ENCODE data around the gene CMSS1. TPM values are rescaled to one million over a fixed set of nuclear protein-coding genes. Genes with fewer than 3 reads are reported as not detected.
A peak's percentile ranks its signal among the peaks of the same experiment; 100 is the strongest.

CMSS1 gene
- total and polyA plus RNA-seq, 2 of the 13 experiments (the other 11 are each of a cell fraction or from before 2014, with no cell fraction given): 6.4 to 48.7 TPM

DNA sequence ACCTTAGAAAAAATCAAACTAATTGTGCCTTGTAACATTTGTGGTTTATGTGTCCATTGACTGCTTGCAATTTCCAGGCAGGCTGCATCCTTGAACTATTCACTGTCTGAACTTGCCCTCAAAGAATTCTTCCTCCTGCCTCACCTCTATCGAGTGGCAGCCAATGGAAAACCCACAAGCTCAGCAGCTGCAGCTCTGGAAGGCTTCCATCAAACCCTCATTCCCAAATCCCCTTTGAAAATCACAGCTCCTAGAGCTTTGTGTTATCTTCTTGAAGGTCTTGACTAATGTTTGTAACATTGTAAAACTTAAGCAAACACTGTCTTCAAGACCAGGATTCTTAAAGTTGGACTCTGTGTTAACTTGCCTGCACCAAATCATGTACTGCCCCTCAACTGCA is 215.5 kb downstream of the CMSS1 start:
- ChIA-PET CTCF (ENCODE audit: low intra/inter-chr PET ratio, low total read pairs) (no interaction called here), POLR2A (no interaction called here)
- no peak overlapping the region for H2AFZ ChIP-seq (ENCODE audit: low read length)
- no TSS peak for BruUV-seq (replicated peaks)
- 77% methylated on average over 1 of the region's 1 CpG for WGBS (ENCODE audit: low lambda C conversion rate)
- no peak for TF ChIP-seq STAT5B (CRISPR knock-in tag; IDR thresholded peaks at IDR 0.05)
- TF ChIP-seq TAF1 (CRISPR knock-in tag; IDR thresholded peaks at IDR 0.05): no peak
- no peak for TF ChIP-seq PHF21A (CRISPR knock-in tag; IDR thresholded peaks at IDR 0.05)
- peak; percentile 55 for TF ChIP-seq RARA (CRISPR knock-in tag; IDR thresholded peaks at IDR 0.05)
- DNase-seq (ENCODE audit: low spot score) (no peak), ATAC-seq (no peak), FAIRE-seq (no peak)
- intact Hi-C loops (cut with micrococcal nuclease; ENCODE audit: unreplicated experiment) (no loop called here), in situ Hi-C loops (cut with HindIII; ENCODE audit: extremely low pct_ligation_motif_present, low pct_unique_long_range_greater_than_20kb) (no loop called here)
- peaks cover 18% of the 10 kb centered on the region for H3K4me1 ChIP-seq (ENCODE audit: insufficient read depth, low read length)
- H3K4me2 ChIP-seq (ENCODE audit: low read depth, low read length): no peak overlapping the region
- no peaks in the 10 kb centered on the region for H3K27me3 ChIP-seq (ENCODE audit: control insufficient read depth in 1 of 2, insufficient read depth in 2 of 2, low read length in 2 of 2)
- H3K36me3 ChIP-seq (replicated peaks in 1 of 2; ENCODE audit: control insufficient read depth in 1 of 2, insufficient read depth in 2 of 2, low read length in 2 of 2): no peaks in the 10 kb centered on the region
- H3K9ac ChIP-seq (ENCODE audit: insufficient read depth, low read depth, low read length): no peak overlapping the region
- H3K27ac ChIP-seq (ENCODE audit: extremely low read length, insufficient read depth, low read length): no peak overlapping the region
- no peaks in the 10 kb centered on the region for H3K9me3 ChIP-seq (ENCODE audit: low read length)
- no peaks in the 10 kb centered on the region for H3K79me2 ChIP-seq (ENCODE audit: insufficient read depth, low read length)
- no peaks in the 10 kb centered on the region for H4K20me1 ChIP-seq (ENCODE audit: insufficient read depth, low read length)
- H3K4me3 ChIP-seq (replicated peaks in 1 of 3; ENCODE audit: insufficient read depth in 1 of 3, low read depth in 2 of 3, low read length in 3 of 3): no peak overlapping the region

DNA sequence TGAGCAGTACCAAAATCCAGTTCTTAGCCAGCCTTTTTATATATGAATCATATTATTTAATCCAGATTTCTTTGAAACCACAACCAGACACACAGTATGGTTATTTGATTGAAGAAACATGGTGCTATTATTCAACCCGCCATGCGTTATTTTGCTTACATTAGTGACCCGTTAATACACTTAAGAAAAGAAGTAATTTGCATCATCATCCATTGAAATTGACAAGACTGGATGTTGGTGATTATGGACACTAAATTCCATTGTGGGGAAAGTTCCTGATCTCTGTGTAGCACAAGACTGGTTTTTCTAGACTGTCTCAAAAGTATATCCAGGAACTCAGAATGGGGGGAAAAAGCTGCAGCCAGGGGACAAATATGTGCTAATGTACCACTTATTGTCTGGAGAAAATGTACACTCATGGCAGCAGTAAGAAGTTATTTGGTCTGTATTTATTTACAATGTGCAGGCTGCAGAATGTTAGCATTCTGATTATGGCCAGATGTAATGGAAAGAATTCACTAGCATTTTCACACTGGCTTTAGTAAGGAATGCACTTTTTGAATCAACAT is 216.3 kb downstream of the CMSS1 start:
- H4K20me1 ChIP-seq (ENCODE audit: insufficient read depth, low read length): no peaks in the 10 kb centered on the region
- no peak overlapping the region for H3K4me2 ChIP-seq (ENCODE audit: low read depth, low read length)
- in situ Hi-C loops (cut with HindIII; ENCODE audit: extremely low pct_ligation_motif_present, low pct_unique_long_range_greater_than_20kb) (no loop called here), intact Hi-C loops (cut with micrococcal nuclease; ENCODE audit: unreplicated experiment) (no loop called here)
- no peak overlapping the region for H3K4me3 ChIP-seq (replicated peaks in 1 of 3; ENCODE audit: insufficient read depth in 1 of 3, low read depth in 2 of 3, low read length in 3 of 3)
- no peak overlapping the region for H3K9ac ChIP-seq (ENCODE audit: insufficient read depth, low read depth, low read length)
- TF ChIP-seq THYN1 (CRISPR knock-in tag; IDR thresholded peaks at IDR 0.05; ENCODE audit: borderline replicate concordance, low read depth) (no peak), CBX2 (IDR thresholded peaks at IDR 0.05; ENCODE audit: low read depth, low read length) (no peak), CBX2 (CRISPR knock-in tag; IDR thresholded peaks at IDR 0.05; ENCODE audit: low read depth) (no peak), ZBTB20 (CRISPR knock-in tag; IDR thresholded peaks at IDR 0.05; ENCODE audit: borderline replicate concordance, low read depth) (no peak), PLRG1 (conservative IDR thresholded peaks at IDR 0.05) (no peak), EP300 (IDR thresholded peaks at IDR 0.05; ENCODE audit: low read depth in 2 of 2, low read length in 2 of 2) (0 out of 4 replicates have a peak, but pooled peaks of 1 of the 2 experiments have one; percentile 7), EP300 (CRISPR knock-in tag; IDR thresholded peaks at IDR 0.05; ENCODE audit: borderline replicate concordance) (no peak)
- ChIA-PET POLR2A (no interaction called here), CTCF (ENCODE audit: low intra/inter-chr PET ratio, low total read pairs) (no interaction called here)
- H3K4me1 ChIP-seq (ENCODE audit: insufficient read depth, low read length): peaks cover 18% of the 10 kb centered on the region
- H3K79me2 ChIP-seq (ENCODE audit: insufficient read depth, low read length): no peaks in the 10 kb centered on the region
- no peak overlapping the region for H2AFZ ChIP-seq (ENCODE audit: low read length)
- WGBS (ENCODE audit: low lambda C conversion rate): 98% methylated on average over 3 of the region's 3 CpGs
- FAIRE-seq (no peak), DNase-seq (ENCODE audit: low spot score) (peak; percentile 31), ATAC-seq (no peak)
- H3K27ac ChIP-seq (ENCODE audit: extremely low read length, insufficient read depth, low read length): no peak overlapping the region
- H3K36me3 ChIP-seq (replicated peaks in 1 of 2; ENCODE audit: control insufficient read depth in 1 of 2, insufficient read depth in 2 of 2, low read length in 2 of 2): no peaks in the 10 kb centered on the region
- H3K9me3 ChIP-seq (ENCODE audit: low read length): no peaks in the 10 kb centered on the region
- no TSS peak for BruUV-seq (replicated peaks)
- H3K27me3 ChIP-seq (ENCODE audit: control insufficient read depth in 1 of 2, insufficient read depth in 2 of 2, low read length in 2 of 2): no peaks in the 10 kb centered on the region

All from HepG2 (cell line).